ENCODE measurements around the gene SLC50A1. TPM values are rescaled to one million over a fixed set of nuclear protein-coding genes. Genes with fewer than 3 reads are reported as not detected.

SLC50A1 gene
- total RNA-seq, 4 donors from 2014 or later = 33.3 to 59.4 (median 43.7) TPM

DNA sequence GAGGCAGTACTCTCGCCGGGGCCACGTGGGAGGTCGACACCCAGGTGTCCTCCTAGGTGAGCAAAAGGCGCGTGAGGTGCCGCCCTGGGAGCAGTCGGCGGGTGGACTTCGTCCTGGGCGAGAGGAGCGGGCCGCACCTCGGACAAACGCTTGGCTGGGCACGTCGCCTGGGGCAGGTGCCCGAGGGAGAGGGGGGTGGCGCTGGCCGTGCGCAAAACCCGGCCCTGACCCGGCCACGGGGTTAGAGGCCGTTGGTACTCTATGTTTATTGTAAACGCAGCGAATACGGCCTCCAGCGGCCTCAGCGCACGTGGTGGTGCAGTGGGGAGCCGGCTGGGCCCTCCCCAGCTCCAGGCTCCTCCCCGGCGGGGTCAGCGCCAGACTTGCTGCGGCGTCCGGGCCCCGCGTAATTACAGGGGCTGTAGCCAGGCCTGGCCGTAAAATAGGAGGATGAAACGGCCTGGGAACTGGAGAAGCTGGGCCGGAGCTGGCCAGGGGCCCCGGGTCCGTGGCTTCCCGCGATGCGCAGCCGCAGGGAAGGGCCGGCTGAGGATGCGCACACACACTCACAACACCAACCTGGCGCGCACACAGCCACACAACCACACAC lies 9.6 kb upstream of the SLC50A1 start:
- 9 to 10% methylated on average over 26 to 49 of the region's 53 CpGs for WGBS, 2 donors
- no peak for TF ChIP-seq POLR2A (IDR thresholded peaks at IDR 0.05)
- TF ChIP-seq CTCF (IDR thresholded peaks at IDR 0.05) = no peak
- no peak overlapping the region for H3K4me3 ChIP-seq (ENCODE audit: low read depth, poor library complexity, severe bottlenecking)
- peak in 1 of 2 donors; percentile 92 for DNase-seq (ENCODE audit: low spot score in 2 of 2)
- intact Hi-C loops (cut with DNase I; ENCODE audit: low total_unique reads) = no loop called here

DNA sequence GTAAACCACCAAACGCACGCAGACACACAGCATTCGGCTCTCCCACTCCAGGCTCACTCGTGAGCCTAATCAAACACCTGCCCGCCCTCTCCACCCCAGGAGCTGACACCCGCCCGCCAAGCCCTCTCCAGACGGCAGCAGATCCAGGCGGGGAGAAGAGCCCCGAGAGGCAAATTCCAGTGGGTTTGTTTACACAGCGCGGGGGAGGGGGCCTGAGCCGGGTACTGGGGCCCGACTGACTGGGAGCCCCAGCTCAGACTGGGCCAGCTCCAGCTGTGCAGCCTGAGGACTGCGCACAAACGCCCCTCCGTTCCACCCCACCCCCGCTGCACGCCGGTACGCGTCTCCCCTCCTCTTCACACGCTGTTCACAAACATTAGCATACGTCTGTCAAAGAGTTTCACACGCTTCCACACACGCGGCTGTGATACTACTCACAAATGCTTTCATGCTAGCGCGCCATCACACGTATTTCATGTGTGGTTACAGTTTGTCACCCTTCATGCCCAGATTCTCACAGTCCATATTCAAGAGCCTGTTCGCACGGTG lies 9.0 kb upstream of the SLC50A1 start:
- intact Hi-C loops (cut with DNase I; ENCODE audit: low total_unique reads) = no loop called here
- TF ChIP-seq CTCF (IDR thresholded peaks at IDR 0.05) (no peak), POLR2A (IDR thresholded peaks at IDR 0.05) (no peak)
- peak in 1 of 2 donors; percentile 91 for DNase-seq (ENCODE audit: low spot score in 2 of 2)
- WGBS, 2 donors = 4 to 9% methylated on average over 26 to 30 of the region's 32 CpGs
- H3K4me3 ChIP-seq (ENCODE audit: low read depth, poor library complexity, severe bottlenecking) = peak overlapping the region; percentile 84

GRCh38 chr1:155127105-155127966 lies 8.3 kb upstream of the SLC50A1 start, which contains the start of gene EFNA1:
Gene EFNA1, plus strand, starts transcription at chr1:155127876. Its CDS starts 102 bp downstream, at chr1:155127978.
- intact Hi-C loops (cut with DNase I; ENCODE audit: low total_unique reads) = no loop called here
- DNase-seq (ENCODE audit: low spot score in 2 of 2) = peak; percentile 61 to 93

DNA sequence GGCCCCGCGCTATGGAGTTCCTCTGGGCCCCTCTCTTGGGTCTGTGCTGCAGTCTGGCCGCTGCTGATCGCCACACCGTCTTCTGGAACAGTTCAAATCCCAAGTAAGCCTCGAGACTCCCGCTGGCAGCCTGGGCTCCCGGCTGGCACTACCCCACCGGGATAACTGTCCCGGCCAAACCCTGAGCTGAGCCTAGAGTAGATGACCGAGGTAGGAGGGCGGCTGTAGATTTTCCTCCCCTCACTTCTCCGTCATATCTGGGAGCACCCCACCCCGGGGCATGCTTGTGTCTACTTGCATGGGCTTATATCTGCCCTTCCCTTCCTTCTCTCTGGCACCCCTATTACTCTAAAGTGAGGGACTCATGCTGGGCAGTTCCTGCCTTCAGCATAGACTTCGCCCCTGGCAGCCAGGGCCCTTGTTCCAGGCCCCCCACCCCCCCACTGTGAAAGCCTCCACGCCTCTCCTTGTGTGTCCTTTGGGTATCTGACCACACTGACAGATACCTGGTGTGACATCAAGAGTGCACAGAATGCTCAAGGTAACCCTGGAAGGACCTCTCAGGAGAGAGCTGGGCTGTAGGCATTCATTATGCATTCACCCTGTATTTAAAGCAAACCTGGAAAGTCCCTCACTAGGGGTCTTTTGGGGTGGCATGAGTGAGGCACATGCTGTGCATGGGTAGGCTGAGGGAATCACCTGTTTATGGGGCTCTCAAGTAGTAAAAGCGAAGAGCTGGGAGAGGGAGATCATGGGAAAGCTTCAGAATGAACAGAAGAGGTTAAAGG lies 7.5 kb upstream of the SLC50A1 start:
- no peak for TF ChIP-seq CTCF (IDR thresholded peaks at IDR 0.05)
- TF ChIP-seq POLR2A (IDR thresholded peaks at IDR 0.05) = no peak
- H3K4me3 ChIP-seq (ENCODE audit: low read depth, poor library complexity, severe bottlenecking) = peak overlapping the region; percentile 84
- 2 to 6% methylated on average over 12 to 14 of the region's 17 CpGs for WGBS, 2 donors
- intact Hi-C loops (cut with DNase I; ENCODE audit: low total_unique reads) = no loop called here
- DNase-seq (ENCODE audit: low spot score in 2 of 2) = no peak

More at GRCh38 chr1:155127105-155127966, 8.3 kb upstream of the SLC50A1 start, which contains the start of gene EFNA1:
- TF ChIP-seq POLR2A (IDR thresholded peaks at IDR 0.05) (peak in 1 of 2 donors; percentile 29), CTCF (IDR thresholded peaks at IDR 0.05) (peak in 1 of 3 donors; percentile 9)
- WGBS, 2 donors = 0% methylated on average over 42 to 44 of the region's 76 CpGs
- peak within 1 kb of the TSS; percentile 84 for H3K4me3 ChIP-seq (ENCODE audit: low read depth, poor library complexity, severe bottlenecking)

DNA sequence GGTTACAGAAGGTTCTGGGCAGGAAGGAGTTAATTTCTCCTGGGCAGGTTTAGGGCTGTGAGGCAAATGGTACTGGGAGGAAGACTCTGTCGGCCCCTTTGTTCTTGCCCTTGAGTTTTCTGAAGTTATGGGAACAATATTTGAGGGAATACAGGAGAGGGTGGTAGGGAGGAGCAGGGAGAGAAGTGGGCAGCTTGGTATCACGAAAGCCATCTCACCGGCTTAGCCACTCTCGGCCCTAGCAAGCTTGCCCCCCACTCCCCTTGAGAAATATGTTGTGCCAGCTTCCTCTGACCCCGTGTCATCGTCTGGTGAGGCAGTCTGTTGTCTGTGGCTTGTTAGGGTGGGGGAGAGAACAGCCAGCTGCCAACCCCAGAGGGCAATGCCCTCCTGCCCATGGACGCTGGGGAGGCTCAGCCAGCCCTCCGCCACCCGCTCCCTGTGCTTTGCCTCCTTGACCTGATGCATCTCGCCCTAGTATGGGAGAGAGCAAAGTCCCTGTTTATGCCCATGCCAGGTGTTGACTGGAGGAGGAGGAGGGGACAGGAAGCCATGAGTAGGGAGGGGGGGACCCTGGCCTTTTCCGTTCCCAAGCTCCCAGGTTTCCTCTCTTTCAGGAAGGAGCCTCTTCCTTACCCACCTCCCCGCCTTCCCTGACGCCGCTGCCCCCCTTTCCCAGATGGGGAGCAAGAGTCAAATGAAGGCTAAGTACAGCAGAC lies 6.7 kb upstream of the SLC50A1 start:
- peak overlapping the region; percentile 84 for H3K4me3 ChIP-seq (ENCODE audit: low read depth, poor library complexity, severe bottlenecking)
- 14 to 18% methylated on average over 14 of the region's 14 CpGs for WGBS, 2 donors
- intact Hi-C loops (cut with DNase I; ENCODE audit: low total_unique reads) = no loop called here
- TF ChIP-seq POLR2A (IDR thresholded peaks at IDR 0.05) = no peak
- TF ChIP-seq CTCF (IDR thresholded peaks at IDR 0.05) = no peak
- DNase-seq (ENCODE audit: low spot score in 2 of 2) = peak in 1 of 2 donors; percentile 85
